Heart left ventricle (tissue), 13 donors: Measurements from ENCODE around the gene CHST11.

Experiments used
- CTCF ChIP-seq, 12 donors: fragments of 200-600 bp; sonication (generic) in 4 of 12; IDR thresholded peaks; one replicate each; pipeline versions ENCODE4 v1.5.0 to v1.8.0; 2018 to 2022; ENCODE audit warnings: antibody characterized with exemption in 12 of 12, mild to moderate bottlenecking in 5 of 12
- POLR2A ChIP-seq, 2 donors: fragments of 450-650 bp; IDR thresholded peaks; one replicate each; pipeline ENCODE4 v1.6.1; 2017; ENCODE audit warnings: antibody characterized with exemption in 2 of 2, mild to moderate bottlenecking in 2 of 2, moderate library complexity in 2 of 2
- donor health status: ischemic (EF 13 %, LVEDD 7.1; RV severe dilation, severe dysfunction).
- donor health status: DM: no; HTN: yes; CAD: no.
- donor health status: DM: no; HTN: no; CAD: no.
- donor health status: ischemic (EF 25% LVEDD 6.9; RV normal size, moderate dysfunction).
- donor health status: ischemic (EF 25% LVEDD 5.7; RV mildly dilated, moderate dysfunction).
- donor health status: ischemic (EF 35%, LVEDD 5.7; RV mildly dilated, moderate dysfunction).
- donor health status: nonischemic (EF 11% LVEDD 7.7; RV severe dilation, severe dysfunction).
- donor health status: DM: yes; HTN: yes; CAD: no.
- donor health status: PGD.
- donor health status: ischemic (EF 29% LVEDD 5.4; RV normal size, mild dysfunction).
- donor health status: nonischemic (EF 23%, LVEDD 6.1; RV moderate dilation, normal function).

GRCh38 chr12:104736307-104736706 lies 279.6 kb downstream of the CHST11 start:
- TF ChIP-seq CTCF (IDR thresholded peaks at IDR 0.05) = no peak
- TF ChIP-seq POLR2A (IDR thresholded peaks at IDR 0.05) = no peak
